GM21381 (cell line): ENCODE results near the gene NR1H2.
"Not testable (repeated sequence)": the region's sequence is repeated elsewhere in the genome, so short reads cannot be mapped to it uniquely, and the experiment has no call there.

Experiments used
- ATAC-seq: cut with Tn5 transposase; IDR thresholded peaks from one replicate; pipeline ENCODE4 v1.9.1; 2021; ENCODE audit warnings: mild to moderate bottlenecking, moderate library complexity; ENCODE audit not compliant: unreplicated experiment

The NR1H2 gene

GRCh38 chr19:50344661-50345318 lies 31.5 kb upstream of the NR1H2 start:
- ATAC-seq, result peak; percentile 53

- not testable (repeated sequence) for ATAC-seq
These were observed 29.1 kb upstream of the NR1H2 start for GRCh38 chr19:50347089-50347581.

- ATAC-seq, result no peak
These were observed 26.8 kb upstream of the NR1H2 start for GRCh38 chr19:50349277-50350057.

GRCh38 chr19:50352242-50352641 lies 24.0 kb upstream of the NR1H2 start:
- no peak for ATAC-seq

GRCh38 chr19:50353487-50353880 lies 22.8 kb upstream of the NR1H2 start:
- not testable (repeated sequence) for ATAC-seq

GRCh38 chr19:50356691-50357177 lies 19.5 kb upstream of the NR1H2 start:
- ATAC-seq, result no peak

GRCh38 chr19:50357178-50358100 lies 18.8 kb upstream of the NR1H2 start:
- ATAC-seq, result peak; percentile 49

- ATAC-seq, result no peak
These were observed 17.6 kb upstream of the NR1H2 start for GRCh38 chr19:50358483-50359327.

GRCh38 chr19:50359328-50359818 lies 16.9 kb upstream of the NR1H2 start:
- ATAC-seq, result no peak

GRCh38 chr19:50361290-50362029 lies 14.8 kb upstream of the NR1H2 start:
- no peak for ATAC-seq

- no peak for ATAC-seq
These were observed 14.2 kb upstream of the NR1H2 start for GRCh38 chr19:50362030-50362412.

- no peak for ATAC-seq
These were observed 13.4 kb upstream of the NR1H2 start for GRCh38 chr19:50362656-50363424.

- no peak for ATAC-seq
These were observed 10.6 kb upstream of the NR1H2 start, which contains the start of gene NAPSA for GRCh38 chr19:50365434-50366306. Gene NAPSA, minus strand, starts transcription at chr19:50365639. Its CDS starts 18 bp downstream, at chr19:50365621.

- ATAC-seq, result peak; percentile 56
These were observed 7.3 kb upstream of the NR1H2 start for GRCh38 chr19:50368649-50369570.

- no peak for ATAC-seq
These were observed 4.3 kb upstream of the NR1H2 start for GRCh38 chr19:50371914-50372475.

- peak; percentile 14 for ATAC-seq
These were observed 799 bp downstream of the NR1H2 start for GRCh38 chr19:50377051-50377461.
